ENCODE data around the gene TGFB2. TPM values are rescaled to one million over a fixed set of nuclear protein-coding genes. Genes with fewer than 3 reads are reported as not detected.

TGFB2 gene
- total RNA-seq, 2 experiments from 2014 or later: 0.03 to 0.11 TPM

GRCh38 chr1:218330043-218330623 is 15.0 kb upstream of the TGFB2 start:
- Histone ChIP-seq H4K20me1 (ENCODE audit: insufficient read depth, low read length) (no peaks in the 10 kb centered on the region), H3K4me1 (ENCODE audit: insufficient read depth, low read length, poor library complexity, severe bottlenecking) (no peaks in the 10 kb centered on the region), H2AFZ (ENCODE audit: low read length) (no peak overlapping the region), H3K36me3 (ENCODE audit: insufficient read depth, low read length) (peaks cover 42% of the 10 kb centered on the region), H3K4me2 (ENCODE audit: low read length) (no peak overlapping the region), H3K27ac (ENCODE audit: low read depth, low read length, poor library complexity, severe bottlenecking) (no peak overlapping the region), H3K9me3 (ENCODE audit: low read length) (no peaks in the 10 kb centered on the region), H3K4me3 (ENCODE audit: low read depth, low read length, poor library complexity, severe bottlenecking) (no peak overlapping the region), H3K79me2 (ENCODE audit: insufficient read depth, low read depth, low read length) (no peaks in the 10 kb centered on the region), H3K9me2 (ENCODE audit: insufficient read depth, low read length) (no peaks in the 10 kb centered on the region)
- no TSS peak for BruUV-seq (replicated peaks)
- peak; percentile 86 for TF ChIP-seq CTCF (conservative IDR thresholded peaks at IDR 0.05; ENCODE audit: low read length)
- TF ChIP-seq EZH2phosphoT487 (IDR thresholded peaks at IDR 0.05; ENCODE audit: borderline replicate concordance, low read depth, low read length): no peak
- ChIA-PET POLR2A (interaction anchor here (0.8 to 1.4 kb wide), 3 partner anchors 30 to 1483 kb away, joined by 3 to 6 read pairs (median 4); no protein-coding TSS in a partner anchor), CTCF (ENCODE audit: unreplicated experiment) (no interaction called here)
- peak; percentile 45 for DNase-seq (ENCODE audit: low spot score)
- intact Hi-C loops (cut with micrococcal nuclease; ENCODE audit: unreplicated experiment): loop anchor here (2.0 kb wide), 1 partner anchor 189 kb away; no protein-coding TSS in a partner anchor

- ChIA-PET POLR2A (interaction anchor here (0.7 kb wide), 1 partner anchor 15 kb away, joined by 3 read pairs; no protein-coding TSS in a partner anchor), CTCF (ENCODE audit: unreplicated experiment) (no interaction called here)
- no peaks in the 10 kb centered on the region for H3K9me2 ChIP-seq (ENCODE audit: insufficient read depth, low read length)
- intact Hi-C loops (cut with micrococcal nuclease; ENCODE audit: unreplicated experiment): no loop called here
- no peak for TF ChIP-seq EZH2phosphoT487 (IDR thresholded peaks at IDR 0.05; ENCODE audit: borderline replicate concordance, low read depth, low read length)
- TF ChIP-seq CTCF (conservative IDR thresholded peaks at IDR 0.05; ENCODE audit: low read length): no peak
- H3K36me3 ChIP-seq (ENCODE audit: insufficient read depth, low read length): peaks cover 30% of the 10 kb centered on the region
- H3K79me2 ChIP-seq (ENCODE audit: insufficient read depth, low read depth, low read length): no peaks in the 10 kb centered on the region
- no TSS peak for BruUV-seq (replicated peaks)
- H3K27ac ChIP-seq (ENCODE audit: low read depth, low read length, poor library complexity, severe bottlenecking): no peak overlapping the region
- DNase-seq (ENCODE audit: low spot score): no peak
- H3K4me2 ChIP-seq (ENCODE audit: low read length): no peak overlapping the region
- no peaks in the 10 kb centered on the region for H3K9me3 ChIP-seq (ENCODE audit: low read length)
- no peak overlapping the region for H3K4me3 ChIP-seq (ENCODE audit: low read depth, low read length, poor library complexity, severe bottlenecking)
- H4K20me1 ChIP-seq (ENCODE audit: insufficient read depth, low read length): no peaks in the 10 kb centered on the region
- no peaks in the 10 kb centered on the region for H3K4me1 ChIP-seq (ENCODE audit: insufficient read depth, low read length, poor library complexity, severe bottlenecking)
- H2AFZ ChIP-seq (ENCODE audit: low read length): no peak overlapping the region
Measured at GRCh38 chr1:218332416-218332815, 12.7 kb upstream of the TGFB2 start.

GRCh38 chr1:218336328-218336727 is 8.8 kb upstream of the TGFB2 start:
- CTCF ChIA-PET (ENCODE audit: unreplicated experiment): no interaction called here
- TF ChIP-seq EZH2phosphoT487 (IDR thresholded peaks at IDR 0.05; ENCODE audit: borderline replicate concordance, low read depth, low read length) (no peak), CTCF (conservative IDR thresholded peaks at IDR 0.05; ENCODE audit: low read length) (no peak)
- POLR2A ChIA-PET: no interaction called here
- BruUV-seq (replicated peaks): no TSS peak
- peaks cover 22% of the 10 kb centered on the region for H3K36me3 ChIP-seq (ENCODE audit: insufficient read depth, low read length)
- no peaks in the 10 kb centered on the region for H3K4me1 ChIP-seq (ENCODE audit: insufficient read depth, low read length, poor library complexity, severe bottlenecking)
- no peak overlapping the region for H3K27ac ChIP-seq (ENCODE audit: low read depth, low read length, poor library complexity, severe bottlenecking)
- H4K20me1 ChIP-seq (ENCODE audit: insufficient read depth, low read length): no peaks in the 10 kb centered on the region
- H3K79me2 ChIP-seq (ENCODE audit: insufficient read depth, low read depth, low read length): no peaks in the 10 kb centered on the region
- intact Hi-C loops (cut with micrococcal nuclease; ENCODE audit: unreplicated experiment): no loop called here
- H3K4me2 ChIP-seq (ENCODE audit: low read length): no peak overlapping the region
- no peak overlapping the region for H3K4me3 ChIP-seq (ENCODE audit: low read depth, low read length, poor library complexity, severe bottlenecking)
- no peak overlapping the region for H2AFZ ChIP-seq (ENCODE audit: low read length)
- no peaks in the 10 kb centered on the region for H3K9me2 ChIP-seq (ENCODE audit: insufficient read depth, low read length)
- no peaks in the 10 kb centered on the region for H3K9me3 ChIP-seq (ENCODE audit: low read length)
- DNase-seq (ENCODE audit: low spot score): no peak
